ENCODE results near the gene TRPM8.

GRCh38 chr2:234051374-234052070 is 134.3 kb downstream of the TRPM8 start:
- no peak for TF ChIP-seq USF1 (IDR thresholded peaks at IDR 0.05)
- TF ChIP-seq TEAD4 (IDR thresholded peaks at IDR 0.05): no peak
- TF ChIP-seq REST (IDR thresholded peaks at IDR 0.05; ENCODE audit: low read depth): no peak
- no peak for TF ChIP-seq MAX (IDR thresholded peaks at IDR 0.05)
- TF ChIP-seq RAD21 (IDR thresholded peaks at IDR 0.05; ENCODE audit: low read depth): no peak
